Loucy (cell line): ENCODE results near the gene TYR.
A peak's percentile ranks its signal among the peaks of the same experiment; 100 is the strongest.
"Not testable (repeated sequence)": the region's sequence is repeated elsewhere in the genome, so short reads cannot be mapped to it uniquely, and the experiment has no call there.

Experiments
- EZH2phosphoT487 ChIP-seq: fragments of 200-600 bp; IDR thresholded peaks from 2 replicates; pipeline ENCODE4 v1.6.1; 2018; ENCODE audit warnings: antibody characterized with exemption, mild to moderate bottlenecking, moderate library complexity, borderline replicate concordance
- TF ChIP-seq, protein P1 (sequence below): fragments of 200-600 bp; sonication (generic); conservative IDR thresholded peaks from 2 replicates; pipeline ENCODE4 v1.5.1; 2014; ENCODE audit warnings: mild to moderate bottlenecking, antibody characterized with exemption, low read length

DNA sequence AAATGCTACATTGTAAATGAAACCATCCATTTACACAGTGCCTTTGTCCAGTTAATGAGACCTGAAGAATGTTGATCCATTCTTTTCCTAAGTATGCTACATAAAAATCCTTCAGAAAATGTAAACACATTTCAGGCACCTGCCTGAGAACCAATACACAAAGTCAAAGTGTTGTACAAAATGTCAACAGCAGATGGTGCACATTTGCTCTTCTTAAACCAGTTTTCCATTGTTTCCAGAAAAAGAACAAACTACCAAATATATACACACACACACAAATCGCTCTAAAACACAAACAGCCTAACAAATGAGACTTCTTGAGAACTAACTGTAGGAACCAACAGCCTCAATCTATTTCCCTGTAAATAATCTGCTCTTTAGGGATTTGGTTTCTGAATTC, 156.0 kb downstream of the TYR start:
- TF ChIP-seq, protein P1, sequence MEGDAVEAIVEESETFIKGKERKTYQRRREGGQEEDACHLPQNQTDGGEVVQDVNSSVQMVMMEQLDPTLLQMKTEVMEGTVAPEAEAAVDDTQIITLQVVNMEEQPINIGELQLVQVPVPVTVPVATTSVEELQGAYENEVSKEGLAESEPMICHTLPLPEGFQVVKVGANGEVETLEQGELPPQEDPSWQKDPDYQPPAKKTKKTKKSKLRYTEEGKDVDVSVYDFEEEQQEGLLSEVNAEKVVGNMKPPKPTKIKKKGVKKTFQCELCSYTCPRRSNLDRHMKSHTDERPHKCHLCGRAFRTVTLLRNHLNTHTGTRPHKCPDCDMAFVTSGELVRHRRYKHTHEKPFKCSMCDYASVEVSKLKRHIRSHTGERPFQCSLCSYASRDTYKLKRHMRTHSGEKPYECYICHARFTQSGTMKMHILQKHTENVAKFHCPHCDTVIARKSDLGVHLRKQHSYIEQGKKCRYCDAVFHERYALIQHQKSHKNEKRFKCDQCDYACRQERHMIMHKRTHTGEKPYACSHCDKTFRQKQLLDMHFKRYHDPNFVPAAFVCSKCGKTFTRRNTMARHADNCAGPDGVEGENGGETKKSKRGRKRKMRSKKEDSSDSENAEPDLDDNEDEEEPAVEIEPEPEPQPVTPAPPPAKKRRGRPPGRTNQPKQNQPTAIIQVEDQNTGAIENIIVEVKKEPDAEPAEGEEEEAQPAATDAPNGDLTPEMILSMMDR, result peak; percentile 54
- TF ChIP-seq EZH2phosphoT487, result not testable (repeated sequence)
